ENCODE measurements around the gene RANBP1. TPM values are rescaled to one million over a fixed set of nuclear protein-coding genes. Genes with fewer than 3 reads are reported as not detected.

RANBP1 gene
- total and polyA plus RNA-seq, 2 of the 13 experiments (the other 11 are each of a cell fraction or from before 2014, with no cell fraction given), result 181 to 492 TPM

DNA sequence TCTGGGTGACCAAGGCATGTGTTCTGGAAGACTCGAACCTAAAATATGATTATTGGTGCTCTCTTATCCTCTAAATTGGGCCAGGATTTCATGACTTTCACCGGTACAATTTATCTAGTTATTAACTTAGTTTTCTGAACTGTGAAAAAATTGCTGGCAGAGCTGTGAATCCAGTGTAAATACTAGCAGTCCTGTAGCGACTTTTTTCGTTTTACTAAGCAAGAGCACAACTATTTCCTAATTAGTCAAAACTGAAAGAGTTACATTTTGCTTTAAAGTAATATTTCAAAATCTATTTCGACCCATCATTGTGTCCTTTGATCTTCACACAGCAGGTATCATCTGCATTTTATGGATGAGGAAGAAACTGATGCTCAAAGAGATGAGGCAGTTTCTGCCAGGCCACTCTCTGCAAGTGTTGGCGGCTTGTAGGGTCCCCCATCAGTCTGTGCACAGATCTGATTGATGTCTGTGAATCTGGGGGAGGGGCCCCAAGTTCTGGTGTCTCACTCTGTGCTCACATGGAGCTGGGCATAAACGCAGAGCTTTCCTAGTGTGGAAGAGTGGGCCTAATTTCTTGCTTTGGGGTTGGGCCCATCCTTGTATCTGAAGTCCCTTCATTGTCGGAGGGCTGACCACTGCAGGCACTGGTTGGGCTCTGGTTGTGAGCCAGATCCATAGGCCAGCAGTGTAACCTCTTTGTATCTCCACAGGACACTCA is 2.6 kb downstream of the RANBP1 start:
- H3K27ac ChIP-seq (ENCODE audit: extremely low read length, insufficient read depth, low read length), result peak overlapping the region; percentile 83

GRCh38 chr22:20121856-20122415 is 6.0 kb downstream of the RANBP1 start:
- DNase-seq (ENCODE audit: low spot score) (no peak), ATAC-seq (no peak), FAIRE-seq (no peak)
- BruUV-seq (replicated peaks), result no TSS peak
- H3K79me2 ChIP-seq (ENCODE audit: insufficient read depth, low read length), result peaks cover 48% of the 10 kb centered on the region
- 0 out of 2 replicates have a peak, but pooled peaks cover 6% of the 10 kb centered on the region for H4K20me1 ChIP-seq (ENCODE audit: insufficient read depth, low read length)
- H3K9me3 ChIP-seq (ENCODE audit: low read length), result no peaks in the 10 kb centered on the region
- in situ Hi-C loops (cut with HindIII; ENCODE audit: extremely low pct_ligation_motif_present, low pct_unique_long_range_greater_than_20kb), result no loop called here
- no peaks in the 10 kb centered on the region; a peak in 1 of 5 replicates for H3K27me3 ChIP-seq (ENCODE audit: control insufficient read depth in 1 of 2, insufficient read depth in 2 of 2, low read length in 2 of 2)
- ChIA-PET POLR2A (no interaction called here), CTCF (ENCODE audit: low intra/inter-chr PET ratio, low total read pairs) (no interaction called here)
- intact Hi-C loops (cut with micrococcal nuclease; ENCODE audit: unreplicated experiment), result no loop called here
- H3K36me3 ChIP-seq (replicated peaks in 1 of 2; ENCODE audit: control insufficient read depth in 1 of 2, insufficient read depth in 2 of 2, low read length in 2 of 2), result peaks cover 30 to 73% of the 10 kb centered on the region in 2 experiments
- H3K27ac ChIP-seq (ENCODE audit: extremely low read length, insufficient read depth, low read length), result no peak overlapping the region
- no peak overlapping the region for H2AFZ ChIP-seq (ENCODE audit: low read length)
- WGBS (ENCODE audit: low lambda C conversion rate), result 99% methylated on average over 14 of the region's 22 CpGs
- no peak overlapping the region for H3K4me2 ChIP-seq (ENCODE audit: low read depth, low read length)
- no peak overlapping the region for H3K9ac ChIP-seq (ENCODE audit: insufficient read depth, low read depth, low read length)
- no peak overlapping the region for H3K4me3 ChIP-seq (replicated peaks in 1 of 3; ENCODE audit: insufficient read depth in 1 of 3, low read depth in 2 of 3, low read length in 3 of 3)
- peaks cover 41% of the 10 kb centered on the region for H3K4me1 ChIP-seq (ENCODE audit: insufficient read depth, low read length)
- TF ChIP-seq NR2F6 (IDR thresholded peaks at IDR 0.05) (no peak), NR2F6 (CRISPR knock-in tag; IDR thresholded peaks at IDR 0.05) (no peak), ZNF343 (CRISPR knock-in tag; IDR thresholded peaks at IDR 0.05) (no peak), YEATS4 (CRISPR knock-in tag; IDR thresholded peaks at IDR 0.05; ENCODE audit: borderline replicate concordance) (no peak), CENPX (CRISPR knock-in tag; IDR thresholded peaks at IDR 0.05) (no peak), FOXA3 (CRISPR knock-in tag; IDR thresholded peaks at IDR 0.05) (no peak), ZZZ3 (CRISPR knock-in tag; IDR thresholded peaks at IDR 0.05; ENCODE audit: borderline replicate concordance) (no peak), ZNF672 (CRISPR knock-in tag; IDR thresholded peaks at IDR 0.05) (no peak), NFKB2 (CRISPR knock-in tag; IDR thresholded peaks at IDR 0.05; ENCODE audit: borderline replicate concordance) (no peak), ATF3 (CRISPR knock-in tag; IDR thresholded peaks at IDR 0.05) (no peak), ZC3H4 (CRISPR knock-in tag; IDR thresholded peaks at IDR 0.05; ENCODE audit: borderline replicate concordance) (no peak), TOPORS (CRISPR knock-in tag; IDR thresholded peaks at IDR 0.05) (no peak)

More for the DNA sequence above, 2.6 kb downstream of the RANBP1 start:
- no peak overlapping the region for H2AFZ ChIP-seq (ENCODE audit: low read length)
- TSS peak; percentile 74 for BruUV-seq (replicated peaks)
- H3K27me3 ChIP-seq (ENCODE audit: control insufficient read depth in 1 of 2, insufficient read depth in 2 of 2, low read length in 2 of 2), result no peaks in the 10 kb centered on the region; a peak in 1 of 5 replicates
- H3K9ac ChIP-seq (ENCODE audit: insufficient read depth, low read depth, low read length), result peak overlapping the region; percentile 90
- intact Hi-C loops (cut with micrococcal nuclease; ENCODE audit: unreplicated experiment), result loop anchor here (5.0 kb wide), 1 partner anchor 36 kb away; the partner anchor contains the start of gene DGCR8
- TF ChIP-seq NCOA2 (CRISPR knock-in tag; IDR thresholded peaks at IDR 0.05) (0 out of 2 replicates have a peak, but pooled peaks have one; percentile 0), CBX5 (CRISPR knock-in tag; IDR thresholded peaks at IDR 0.05; ENCODE audit: borderline replicate concordance) (no peak), ISL2 (CRISPR knock-in tag; IDR thresholded peaks at IDR 0.05) (no peak), REXO4 (CRISPR knock-in tag; IDR thresholded peaks at IDR 0.05; ENCODE audit: borderline replicate concordance) (no peak)
- H3K79me2 ChIP-seq (ENCODE audit: insufficient read depth, low read length), result peaks cover 67% of the 10 kb centered on the region
- 0 out of 2 replicates have a peak, but pooled peaks cover 3% of the 10 kb centered on the region for H4K20me1 ChIP-seq (ENCODE audit: insufficient read depth, low read length)
- DNase-seq (ENCODE audit: low spot score) (no peak), ATAC-seq (no peak), FAIRE-seq (no peak)
- CTCF ChIA-PET (ENCODE audit: low intra/inter-chr PET ratio, low total read pairs), result no interaction called here
- H3K9me3 ChIP-seq (ENCODE audit: low read length), result no peaks in the 10 kb centered on the region
- H3K4me1 ChIP-seq (ENCODE audit: insufficient read depth, low read length), result peaks cover 55% of the 10 kb centered on the region
- POLR2A ChIA-PET, result interaction anchor here (1.1 to 2.2 kb wide), 4 partner anchors 8 to 108 kb away, joined by 3 to 15 read pairs (median 4); no protein-coding TSS in a partner anchor
- H3K36me3 ChIP-seq (replicated peaks in 1 of 2; ENCODE audit: control insufficient read depth in 1 of 2, insufficient read depth in 2 of 2, low read length in 2 of 2), result peaks cover 17 to 67% of the 10 kb centered on the region in 2 experiments
- in situ Hi-C loops (cut with HindIII; ENCODE audit: extremely low pct_ligation_motif_present, low pct_unique_long_range_greater_than_20kb), result no loop called here
- under 1% methylated on average over 6 of the region's 8 CpGs for WGBS (ENCODE audit: low lambda C conversion rate)
- H3K4me3 ChIP-seq (replicated peaks in 1 of 3; ENCODE audit: insufficient read depth in 1 of 3, low read depth in 2 of 3, low read length in 3 of 3), result peak overlapping the region; percentile 87 to 94 (median 90)
- peak overlapping the region; percentile 81 for H3K4me2 ChIP-seq (ENCODE audit: low read depth, low read length)
